HepG2 (cell line): ENCODE measurements around the gene FKBP1A. TPM values are rescaled to one million over a fixed set of nuclear protein-coding genes. Genes with fewer than 3 reads are reported as not detected.

Experiments
- AGO1 ChIP-seq: fragments of 200-400 bp; formaldehyde crosslinking; IDR thresholded peaks from 2 replicates; pipeline ENCODE4 v1.6.1; 2017; ENCODE audit warnings: mild to moderate bottlenecking, low read depth, low read length, moderate library complexity; ENCODE audit not compliant: poor library complexity, severe bottlenecking
- HMGXB4 ChIP-seq, 2 experiments: sonication (generic) in 1 of 2; formaldehyde crosslinking in 1 of 2; IDR thresholded peaks; 2 replicates each; pipeline versions ENCODE4 v1.4.0 to v1.6.1; 2018 to 2020; ENCODE audit warnings: missing genetic modification reagents in 2 of 2, borderline replicate concordance in 1 of 2, low read depth in 1 of 2, mild to moderate bottlenecking in 1 of 2, missing biosample characterization in 1 of 2
- HNRNPL ChIP-seq: fragments of 200-400 bp; formaldehyde crosslinking; IDR thresholded peaks from 2 replicates; pipeline ENCODE4 v1.6.1; 2017; ENCODE audit warnings: mild to moderate bottlenecking, low read depth, low read length
- JARID2 ChIP-seq: sonication (generic); formaldehyde crosslinking; IDR thresholded peaks from 2 replicates; pipeline ENCODE4 v1.8.1; 2023; ENCODE audit warnings: missing genetic modification reagents, inconsistent platforms; ENCODE audit not compliant: insufficient replicate concordance
- KLF16 ChIP-seq, 2 experiments: sonication (generic) in 1 of 2; formaldehyde crosslinking in 1 of 2; IDR thresholded peaks; 2 replicates each; pipeline versions ENCODE4 v1.6.1 to v1.8.0; 2016 to 2023; ENCODE audit warnings: missing genetic modification reagents in 2 of 2, missing compliant biosample characterization in 1 of 2
- MEF2D ChIP-seq: sonication (generic); formaldehyde crosslinking; IDR thresholded peaks from 2 replicates; pipeline ENCODE4 v1.5.1; 2020; ENCODE audit warnings: mild to moderate bottlenecking, missing genetic modification reagents
- PHF21A ChIP-seq: sonication (generic); formaldehyde crosslinking; IDR thresholded peaks from 2 replicates; pipeline ENCODE4 v1.5.0; 2020; ENCODE audit warnings: mild to moderate bottlenecking, missing genetic modification reagents
- TIGD3 ChIP-seq: sonication (generic); formaldehyde crosslinking; IDR thresholded peaks from 2 replicates; pipeline ENCODE4 v1.5.1; 2020; ENCODE audit warnings: mild to moderate bottlenecking, missing genetic modification reagents, borderline replicate concordance
- ZKSCAN8 ChIP-seq: IDR thresholded peaks from 2 replicates; pipeline ENCODE4 v1.6.1; 2016; ENCODE audit warnings: borderline replicate concordance, missing genetic modification reagents, missing compliant biosample characterization
- ZNF318 ChIP-seq: sonication (generic); formaldehyde crosslinking; IDR thresholded peaks from 2 replicates; pipeline ENCODE4 v1.4.0; 2020; ENCODE audit warnings: mild to moderate bottlenecking, missing genetic modification reagents
- ZNF775 ChIP-seq: sonication (generic); formaldehyde crosslinking; IDR thresholded peaks from 2 replicates; pipeline ENCODE4 v1.4.0; 2020; ENCODE audit warnings: missing genetic modification reagents, mild to moderate bottlenecking, moderate library complexity, borderline replicate concordance
- ZNF83 ChIP-seq: sonication (generic); formaldehyde crosslinking; IDR thresholded peaks from 2 replicates; pipeline ENCODE4 v1.4.0; 2020; ENCODE audit warnings: missing genetic modification reagents, mild to moderate bottlenecking, borderline replicate concordance
- ZSCAN22 ChIP-seq: sonication (generic); formaldehyde crosslinking; IDR thresholded peaks from 2 replicates; pipeline ENCODE4 v1.4.0; 2020; ENCODE audit warnings: mild to moderate bottlenecking, missing genetic modification reagents
- polyA plus RNA-seq, 8 experiments: library from polyadenylated mRNA; depleted of rRNA in 3 of 8; stranded (reverse) in 7 of 8; unstranded in 1 of 8; fragments of >200 nt; fragmentation: Illumina TruSeq in 4 of 8; extraction: Trizol in 4 of 8; gene quantifications; 2 replicates each; pipeline versions ENCODE4 v1.2.1 to v1.2.3, GENCODE V29; 2011 to 2016; ENCODE audit warnings: low read depth in 4 of 8, missing spikeins in 1 of 8, mixed read lengths in 1 of 8; ENCODE audit not compliant: insufficient read depth in 1 of 8
- total RNA-seq, 5 experiments: library from RNA; depleted of rRNA; stranded (reverse); fragments of >200 nt; fragmentation: Illumina TruSeq; extraction: Trizol; gene quantifications; 2 replicates each; pipeline ENCODE4 v1.2.3, GENCODE V29; 2016; ENCODE audit warnings: low read depth in 1 of 5

Gene FKBP1A
- total and polyA plus RNA-seq, 2 of the 13 experiments (the other 11 are each of a cell fraction or from before 2014, with no cell fraction given) = 119 to 468 TPM

- TF ChIP-seq TIGD3 (peak; percentile 76; the same call in 1 of the 2 replicates), ZSCAN22 (CRISPR knock-in tag) (0 out of 2 replicates have a peak, but pooled peaks have one; percentile 43), ZNF775 (CRISPR knock-in tag) (0 out of 2 replicates have a peak, but pooled peaks have one; percentile 37), ZNF83 (CRISPR knock-in tag) (0 out of 2 replicates have a peak, but pooled peaks have one; percentile 15), ZNF318 (0 out of 2 replicates have a peak, but pooled peaks have one; percentile 71), KLF16 (CRISPR knock-in tag; IDR thresholded peaks at IDR 0.05) (peak in 1 of 2 experiments; percentile 96; a peak in 2 of 4 replicates), MEF2D (CRISPR knock-in tag) (peak; percentile 67; the same call in 1 of the 2 replicates), AGO1 (no peak), ZKSCAN8 (CRISPR knock-in tag) (peak; percentile 30; the same call in 1 of the 2 replicates), PHF21A (CRISPR knock-in tag) (peak; percentile 55; the same call in 1 of the 2 replicates), HMGXB4 (CRISPR knock-in tag; IDR thresholded peaks at IDR 0.05; ENCODE audit: borderline replicate concordance in 1 of 2, low read depth in 1 of 2) (peak; percentile 89 to 94), HNRNPL (0 out of 2 replicates have a peak, but pooled peaks have one; percentile 49), JARID2 (CRISPR knock-in tag) (no peak)
Observed at GRCh38 chr20:1392693-1393506, at the start of gene FKBP1A (continued).
